Astrocyte (in vitro differentiated cells and primary cell): ENCODE data around the gene RGL1. TPM values are rescaled to one million over a fixed set of nuclear protein-coding genes. Genes with fewer than 3 reads are reported as not detected.
A peak's percentile ranks its signal among the peaks of the same experiment; 100 is the strongest.

Experiments
- DNase-seq: peaks from one replicate; pipeline ENCODE4 v3.0.0-alpha.2; 2010; ENCODE audit warnings: low read depth
- FAIRE-seq: peaks from 2 replicates; lab custom pipeline; 2011; peaks lifted over from hg19 to GRCh38; lab: Jason Lieb, UNC
- H2AFZ ChIP-seq: 2 replicates; pipeline ENCODE4 v1.6.0; 2012; ENCODE audit warnings: low read depth, low read length, inconsistent platforms
- H3K27ac ChIP-seq: 2 replicates; pipeline ENCODE4 v1.5.1; 2011; ENCODE audit warnings: low read depth, low read length, inconsistent platforms
- H3K27me3 ChIP-seq: 2 replicates; pipeline ENCODE4 v1.6.0; 2011; ENCODE audit warnings: low read length, inconsistent platforms; ENCODE audit not compliant: insufficient read depth
- H3K36me3 ChIP-seq: 2 replicates; pipeline ENCODE4 v1.5.1; 2011; ENCODE audit warnings: low read length, inconsistent platforms; ENCODE audit not compliant: insufficient read depth
- H3K4me1 ChIP-seq: 2 replicates; pipeline ENCODE4 v1.5.1; 2011; ENCODE audit warnings: low read length, inconsistent platforms; ENCODE audit not compliant: insufficient read depth
- H3K4me2 ChIP-seq: 2 replicates; pipeline ENCODE4 v1.6.0; 2012; ENCODE audit warnings: low read length, inconsistent platforms
- H3K4me3 ChIP-seq: 2 replicates; pipeline ENCODE4 v1.5.1; 2011; ENCODE audit warnings: low read depth, mild to moderate bottlenecking, low read length, inconsistent platforms; ENCODE audit not compliant: insufficient read depth
- H3K79me2 ChIP-seq: 2 replicates; pipeline ENCODE4 v1.6.0; 2012; ENCODE audit warnings: mild to moderate bottlenecking, low read length, inconsistent platforms; ENCODE audit not compliant: insufficient read depth
- H3K9ac ChIP-seq: 2 replicates; pipeline ENCODE4 v1.6.0; 2012; ENCODE audit warnings: mild to moderate bottlenecking, low read length, inconsistent platforms
- H3K9me3 ChIP-seq: 2 replicates; pipeline ENCODE4 v1.5.1; 2012; ENCODE audit warnings: low read depth, mild to moderate bottlenecking, low read length, inconsistent platforms; ENCODE audit not compliant: insufficient read depth
- H4K20me1 ChIP-seq: 2 replicates; pipeline ENCODE4 v1.6.0; 2012; ENCODE audit warnings: low read length, inconsistent platforms; ENCODE audit not compliant: insufficient read depth
- H3K27ac Mint-ChIP-seq: one replicate; pipeline ENCODE4 v1.8.0; 2021; ENCODE audit warnings: mild to moderate bottlenecking, mixed read lengths; ENCODE audit not compliant: unreplicated experiment
- H3K27me3 Mint-ChIP-seq: one replicate; pipeline ENCODE4 v1.8.0; 2021; ENCODE audit warnings: low read depth, mixed read lengths; ENCODE audit not compliant: unreplicated experiment
- H3K36me3 Mint-ChIP-seq: one replicate; pipeline ENCODE4 v1.8.0; 2021; ENCODE audit warnings: low read depth, mixed read lengths; ENCODE audit not compliant: unreplicated experiment
- H3K4me1 Mint-ChIP-seq: one replicate; pipeline ENCODE4 v1.8.0; 2021; ENCODE audit warnings: low read depth, mixed read lengths; ENCODE audit not compliant: unreplicated experiment
- H3K4me3 Mint-ChIP-seq: one replicate; pipeline ENCODE4 v1.8.0; 2021; ENCODE audit warnings: mild to moderate bottlenecking, moderate library complexity, mixed read lengths; ENCODE audit not compliant: unreplicated experiment
- H3K9me3 Mint-ChIP-seq: one replicate; pipeline ENCODE4 v1.8.0; 2021; ENCODE audit warnings: mild to moderate bottlenecking, mixed read lengths; ENCODE audit not compliant: unreplicated experiment
- EZH2 ChIP-seq: IDR thresholded peaks from 2 replicates; pipeline ENCODE4 v1.6.1; 2012; ENCODE audit warnings: mild to moderate bottlenecking, low read length, inconsistent platforms; ENCODE audit not compliant: insufficient read depth
- total RNA-seq: library from RNA; stranded (reverse); gene quantifications from 2 replicates; pipeline ENCODE4 v1.2.1, GENCODE V29; 2021
- TF ChIP-seq, protein P1 (sequence below): IDR thresholded peaks from 2 replicates; pipeline ENCODE4 v1.5.1; 2011; ENCODE audit warnings: low read depth, mild to moderate bottlenecking, inconsistent platforms, low read length, moderate library complexity; ENCODE audit not compliant: insufficient read depth

RGL1 gene
- total RNA-seq, 1 donor from 2014 or later, result 10.1 TPM

- Mint-ChIP-seq H3K27ac (no peak overlapping the region), H3K9me3 (peaks cover 15% of the 10 kb centered on the region), H3K27me3 (no peaks in the 10 kb centered on the region), H3K36me3 (peaks cover 2% of the 10 kb centered on the region), H3K4me1 (no peaks in the 10 kb centered on the region), H3K4me3 (no peak overlapping the region)
- FAIRE-seq (no peak), DNase-seq (no peak)
- no peaks in the 10 kb centered on the region for H3K27me3 ChIP-seq
- H3K4me3 ChIP-seq, result no peak overlapping the region
- H3K4me2 ChIP-seq, result no peak overlapping the region
- H3K27ac ChIP-seq, result no peak overlapping the region
- H3K9ac ChIP-seq, result no peak overlapping the region
- H2AFZ ChIP-seq, result no peak overlapping the region
- H4K20me1 ChIP-seq, result no peaks in the 10 kb centered on the region
- H3K36me3 ChIP-seq, result no peaks in the 10 kb centered on the region
- no peaks in the 10 kb centered on the region for H3K4me1 ChIP-seq
- no peaks in the 10 kb centered on the region for H3K79me2 ChIP-seq
- TF ChIP-seq, protein P1, sequence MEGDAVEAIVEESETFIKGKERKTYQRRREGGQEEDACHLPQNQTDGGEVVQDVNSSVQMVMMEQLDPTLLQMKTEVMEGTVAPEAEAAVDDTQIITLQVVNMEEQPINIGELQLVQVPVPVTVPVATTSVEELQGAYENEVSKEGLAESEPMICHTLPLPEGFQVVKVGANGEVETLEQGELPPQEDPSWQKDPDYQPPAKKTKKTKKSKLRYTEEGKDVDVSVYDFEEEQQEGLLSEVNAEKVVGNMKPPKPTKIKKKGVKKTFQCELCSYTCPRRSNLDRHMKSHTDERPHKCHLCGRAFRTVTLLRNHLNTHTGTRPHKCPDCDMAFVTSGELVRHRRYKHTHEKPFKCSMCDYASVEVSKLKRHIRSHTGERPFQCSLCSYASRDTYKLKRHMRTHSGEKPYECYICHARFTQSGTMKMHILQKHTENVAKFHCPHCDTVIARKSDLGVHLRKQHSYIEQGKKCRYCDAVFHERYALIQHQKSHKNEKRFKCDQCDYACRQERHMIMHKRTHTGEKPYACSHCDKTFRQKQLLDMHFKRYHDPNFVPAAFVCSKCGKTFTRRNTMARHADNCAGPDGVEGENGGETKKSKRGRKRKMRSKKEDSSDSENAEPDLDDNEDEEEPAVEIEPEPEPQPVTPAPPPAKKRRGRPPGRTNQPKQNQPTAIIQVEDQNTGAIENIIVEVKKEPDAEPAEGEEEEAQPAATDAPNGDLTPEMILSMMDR, result no peak
- TF ChIP-seq EZH2, result no peak
- H3K9me3 ChIP-seq, result peaks cover 3% of the 10 kb centered on the region
Observed at GRCh38 chr1:183800449-183800848, 4.5 kb upstream of the RGL1 start.

DNA sequence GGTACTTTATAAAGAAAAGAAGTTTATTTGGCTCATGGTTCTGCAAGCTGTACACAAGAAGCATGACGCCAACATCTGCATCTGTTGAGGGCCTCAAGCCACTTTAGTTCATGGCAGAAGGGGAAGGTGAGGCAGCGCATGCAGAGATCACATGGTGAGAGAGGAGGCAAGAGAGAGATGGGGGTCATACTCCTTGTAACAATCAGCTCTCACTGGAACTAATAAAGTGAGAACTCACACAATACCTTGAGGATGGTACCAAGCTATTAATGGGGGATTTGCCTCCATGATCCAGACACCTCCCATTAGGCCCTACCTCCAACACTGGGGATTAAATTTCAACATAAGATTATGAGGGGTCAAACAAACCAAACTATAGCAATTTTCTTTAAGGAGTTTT, 3.3 kb upstream of the RGL1 start:
- no peaks in the 10 kb centered on the region for H3K36me3 ChIP-seq
- H3K4me2 ChIP-seq, result no peak overlapping the region
- H3K4me1 Mint-ChIP-seq, result peaks cover 2% of the 10 kb centered on the region
- H2AFZ ChIP-seq, result no peak overlapping the region
- DNase-seq (no peak), FAIRE-seq (no peak)
- no peaks in the 10 kb centered on the region for H3K27me3 Mint-ChIP-seq
- H3K36me3 Mint-ChIP-seq, result peaks cover 2% of the 10 kb centered on the region
- H3K27me3 ChIP-seq, result no peaks in the 10 kb centered on the region
- peaks cover under 1% of the 10 kb centered on the region for H3K79me2 ChIP-seq
- no peak overlapping the region for H3K27ac ChIP-seq
- H3K9me3 Mint-ChIP-seq, result peaks cover 15% of the 10 kb centered on the region
- no peak overlapping the region for H3K9ac ChIP-seq
- H3K4me3 Mint-ChIP-seq, result no peak overlapping the region
- H4K20me1 ChIP-seq, result peaks cover under 1% of the 10 kb centered on the region
- TF ChIP-seq, protein P1, result no peak
- no peak for TF ChIP-seq EZH2
- H3K27ac Mint-ChIP-seq, result no peak overlapping the region
- peaks cover 3% of the 10 kb centered on the region for H3K9me3 ChIP-seq
- H3K4me3 ChIP-seq, result no peak overlapping the region
- peaks cover 8% of the 10 kb centered on the region for H3K4me1 ChIP-seq

DNA sequence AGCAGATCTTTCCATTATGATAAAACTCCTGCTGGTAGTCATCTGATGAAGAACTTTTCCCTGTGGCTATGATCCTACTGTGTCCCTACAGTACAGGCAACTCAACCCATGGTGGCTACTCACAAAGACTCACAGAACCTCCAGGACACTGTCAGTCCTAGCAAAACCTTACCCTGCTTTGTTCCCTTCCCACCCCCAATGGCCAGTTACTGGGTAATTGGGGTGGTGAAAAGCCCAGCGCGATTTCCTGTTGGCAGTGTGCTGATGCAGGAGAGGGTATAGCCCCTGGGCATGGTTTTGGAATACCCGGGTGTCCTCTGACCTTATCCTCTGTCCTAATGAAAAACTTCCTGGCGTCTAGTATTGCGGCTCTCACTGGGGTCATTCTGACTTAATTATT, 533 bp upstream of the RGL1 start:
- peaks cover 2% of the 10 kb centered on the region for H3K36me3 Mint-ChIP-seq
- Histone ChIP-seq H3K4me2 (peak overlapping the region; percentile 97), H3K27me3 (no peaks in the 10 kb centered on the region), H3K36me3 (no peaks in the 10 kb centered on the region), H3K4me3 (peak overlapping the region; percentile 93), H3K9me3 (peaks cover 3% of the 10 kb centered on the region), H3K4me1 (peaks cover 30% of the 10 kb centered on the region), H2AFZ (no peak overlapping the region), H3K27ac (no peak overlapping the region), H3K9ac (peak overlapping the region; percentile 88), H3K79me2 (peaks cover 7% of the 10 kb centered on the region), H4K20me1 (peaks cover 9% of the 10 kb centered on the region)
- FAIRE-seq (no peak), DNase-seq (no peak)
- peaks cover 24% of the 10 kb centered on the region for H3K4me1 Mint-ChIP-seq
- peak overlapping the region; percentile 88 for H3K4me3 Mint-ChIP-seq
- H3K27ac Mint-ChIP-seq, result no peak overlapping the region
- no peaks in the 10 kb centered on the region for H3K27me3 Mint-ChIP-seq
- H3K9me3 Mint-ChIP-seq, result peaks cover 15% of the 10 kb centered on the region
- TF ChIP-seq EZH2, result no peak
- TF ChIP-seq, protein P1, result no peak
